Measurements from ENCODE around the gene TMX4. TPM values are rescaled to one million over a fixed set of nuclear protein-coding genes. Genes with fewer than 3 reads are reported as not detected.

TMX4 gene, protein sequence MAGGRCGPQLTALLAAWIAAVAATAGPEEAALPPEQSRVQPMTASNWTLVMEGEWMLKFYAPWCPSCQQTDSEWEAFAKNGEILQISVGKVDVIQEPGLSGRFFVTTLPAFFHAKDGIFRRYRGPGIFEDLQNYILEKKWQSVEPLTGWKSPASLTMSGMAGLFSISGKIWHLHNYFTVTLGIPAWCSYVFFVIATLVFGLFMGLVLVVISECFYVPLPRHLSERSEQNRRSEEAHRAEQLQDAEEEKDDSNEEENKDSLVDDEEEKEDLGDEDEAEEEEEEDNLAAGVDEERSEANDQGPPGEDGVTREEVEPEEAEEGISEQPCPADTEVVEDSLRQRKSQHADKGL
- total RNA-seq (10 to 100 TPM; 44.2 to 69.7 (median 53.3) TPM), total RNA-seq (27.5 to 233 (median 116) reads per million in 29 experiments)
- 57.8 TPM for total RNA-seq (2013)

DNA sequence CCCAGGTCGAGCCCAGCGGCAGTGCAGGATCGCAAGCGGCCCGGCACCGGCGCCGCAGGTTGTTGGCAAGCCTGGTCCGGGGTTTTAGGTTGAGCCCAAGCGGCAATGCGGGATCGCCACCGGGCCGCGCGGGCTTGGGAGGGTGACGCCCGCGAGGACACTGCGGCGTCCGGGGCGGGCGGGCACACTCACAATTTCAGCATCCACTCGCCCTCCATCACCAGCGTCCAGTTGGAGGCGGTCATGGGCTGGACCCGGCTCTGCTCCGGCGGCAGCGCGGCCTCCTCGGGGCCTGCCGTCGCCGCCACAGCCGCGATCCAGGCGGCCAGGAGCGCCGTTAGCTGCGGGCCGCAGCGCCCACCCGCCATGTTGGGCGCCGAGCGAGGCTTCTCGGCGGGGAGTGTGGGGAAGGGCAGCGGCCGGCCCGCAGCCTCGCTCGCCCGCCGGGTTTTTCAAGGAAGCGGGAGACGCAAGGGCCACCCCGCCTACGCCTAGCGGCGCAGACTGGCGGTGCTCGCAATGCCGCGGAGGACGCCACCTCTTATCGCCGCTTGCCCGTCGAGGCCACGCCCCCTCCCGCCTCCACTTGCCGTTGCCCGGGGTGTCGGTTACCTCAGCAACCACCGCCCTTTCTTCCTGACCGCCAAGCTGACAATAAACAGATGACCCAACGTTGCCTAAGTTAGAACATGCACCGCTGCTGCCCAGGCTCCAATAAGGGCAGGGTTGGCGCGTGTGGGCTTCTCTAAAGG, at the start of gene TMX4:
TSS of gene TMX4 (minus strand) at position 516 of the 752 bp plus-strand sequence. CDS start at position 368, 148 bp downstream.
- Histone ChIP-seq H3K27me3 (replicated peaks in 1 of 2; ENCODE audit: control insufficient read depth in 2 of 2, extremely low read depth in 1 of 2, insufficient read depth in 2 of 2, low read length in 1 of 2) (no peaks in the 10 kb centered on the region), H3K4me3 (ENCODE audit: control insufficient read depth in 1 of 2, extremely low read depth in 1 of 2, low read length in 1 of 2) (peak within 1 kb of the TSS; percentile 68 to 82), H3K9me3 (no peaks in the 10 kb centered on the region), H3K27ac (ENCODE audit: low read length) (peak within 1 kb of the TSS; percentile 66), H3K4me1 (ENCODE audit: control insufficient read depth in 1 of 2, extremely low read depth in 1 of 2, insufficient read depth in 2 of 2, low read length in 2 of 2) (peaks cover 11 to 23% of the 10 kb centered on the region in 2 experiments), H3K36me3 (ENCODE audit: control insufficient read depth in 2 of 2, extremely low read depth in 1 of 2, insufficient read depth in 1 of 2, low read length in 1 of 2) (no peaks in the 10 kb centered on the region)
- Mint-ChIP-seq H3K27me3 (no peaks in the 10 kb centered on the region), H3K4me3 (peak within 1 kb of the TSS in 2 of 3 donors; percentile 87 to 95), H3K9me3 (no peaks in the 10 kb centered on the region), H3K36me3 (peaks cover 10% of the 10 kb centered on the region), H3K4me1 (peaks cover 31 to 41% (median 38%) of the 10 kb centered on the region in 3 donors), H3K27ac (peak within 1 kb of the TSS; percentile 88 to 90)
- ChIA-PET POLR2A (no interaction called here), CTCF (interaction anchor here in 1 of 2 donors (1.1 to 3.3 kb wide), 2 partner anchors 19 to 24 kb away, joined by 3 to 13 read pairs; no protein-coding TSS in a partner anchor)
- ATAC-seq (replicated peaks in 1 of 4) (peak; percentile 82 to 85 (median 84)), DNase-seq (peak; percentile 70 to 91 (median 81))
- under 1% methylated on average over 81 of the region's 83 CpGs for WGBS (ENCODE audit: insufficient coverage)

DNA sequence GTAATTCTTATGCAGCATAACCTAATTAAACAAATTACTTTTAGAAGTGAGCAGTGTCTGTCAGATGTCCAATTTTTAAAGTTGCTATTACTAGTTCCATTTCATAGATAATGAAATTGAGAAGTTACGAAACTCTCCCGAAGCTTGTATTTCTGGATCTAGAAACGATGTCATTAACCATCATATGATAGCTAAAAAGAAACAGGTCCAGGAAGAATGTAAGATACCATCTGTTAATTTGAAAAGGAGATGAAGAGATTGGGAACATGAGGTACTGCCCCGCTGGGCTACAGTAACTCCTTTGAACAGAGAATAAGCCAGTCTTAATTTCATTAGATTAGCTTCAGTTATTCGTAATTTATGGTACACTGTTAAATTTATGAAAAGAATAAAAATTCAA, 47.5 kb upstream of the TMX4 start:
- Mint-ChIP-seq H3K4me1 (no peaks in the 10 kb centered on the region), H3K27ac (no peak overlapping the region), H3K9me3 (no peaks in the 10 kb centered on the region), H3K4me3 (no peak overlapping the region), H3K27me3 (peaks cover 15 to 19% of the 10 kb centered on the region in 2 donors), H3K36me3 (no peaks in the 10 kb centered on the region)
- ChIA-PET POLR2A (no interaction called here), CTCF (no interaction called here)
- DNase-seq (no peak), ATAC-seq (replicated peaks in 1 of 4) (no peak)
- Histone ChIP-seq H3K4me3 (ENCODE audit: control insufficient read depth in 1 of 2, extremely low read depth in 1 of 2, low read length in 1 of 2) (no peak overlapping the region), H3K27me3 (replicated peaks in 1 of 2; ENCODE audit: control insufficient read depth in 2 of 2, extremely low read depth in 1 of 2, insufficient read depth in 2 of 2, low read length in 1 of 2) (peaks cover 0 to 4% of the 10 kb centered on the region in 2 experiments), H3K27ac (ENCODE audit: low read length) (no peak overlapping the region), H3K9me3 (no peaks in the 10 kb centered on the region), H3K4me1 (ENCODE audit: control insufficient read depth in 1 of 2, extremely low read depth in 1 of 2, insufficient read depth in 2 of 2, low read length in 2 of 2) (no peaks in the 10 kb centered on the region), H3K36me3 (ENCODE audit: control insufficient read depth in 2 of 2, extremely low read depth in 1 of 2, insufficient read depth in 1 of 2, low read length in 1 of 2) (no peaks in the 10 kb centered on the region)
- WGBS (ENCODE audit: insufficient coverage): no CpG with 5 or more reads among the region's 5 CpGs

DNA sequence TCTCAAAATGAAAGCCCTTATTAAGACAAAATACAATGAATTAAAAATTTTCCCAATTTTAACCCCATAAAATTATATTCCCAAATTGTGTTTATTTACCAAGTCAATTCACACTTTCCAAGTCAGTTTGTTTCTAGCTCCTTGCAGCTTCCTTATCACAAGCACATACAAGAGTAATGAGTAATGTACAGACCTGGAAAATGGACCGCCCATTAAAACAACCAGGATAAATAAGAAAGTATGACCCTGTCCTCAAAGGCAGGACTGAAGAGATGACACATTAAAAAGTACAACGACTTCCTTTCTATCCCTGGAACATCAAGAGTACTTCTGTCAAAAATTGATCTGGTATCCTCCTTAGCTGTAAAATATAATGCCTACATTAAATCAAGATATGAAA, 47.1 kb upstream of the TMX4 start:
- no peaks in the 10 kb centered on the region for H3K9me3 Mint-ChIP-seq
- no peaks in the 10 kb centered on the region for H3K4me1 Mint-ChIP-seq
- POLR2A ChIA-PET: no interaction called here
- H3K4me3 Mint-ChIP-seq: no peak overlapping the region
- H3K4me1 ChIP-seq (ENCODE audit: control insufficient read depth in 1 of 2, extremely low read depth in 1 of 2, insufficient read depth in 2 of 2, low read length in 2 of 2): no peaks in the 10 kb centered on the region
- H3K4me3 ChIP-seq (ENCODE audit: control insufficient read depth in 1 of 2, extremely low read depth in 1 of 2, low read length in 1 of 2): no peak overlapping the region
- H3K27ac ChIP-seq (ENCODE audit: low read length): no peak overlapping the region
- DNase-seq (no peak), ATAC-seq (replicated peaks in 1 of 4) (no peak)
- peaks cover 0 to 4% of the 10 kb centered on the region in 2 experiments for H3K27me3 ChIP-seq (replicated peaks in 1 of 2; ENCODE audit: control insufficient read depth in 2 of 2, extremely low read depth in 1 of 2, insufficient read depth in 2 of 2, low read length in 1 of 2)
- CTCF ChIA-PET: no interaction called here
- no peaks in the 10 kb centered on the region for H3K36me3 ChIP-seq (ENCODE audit: control insufficient read depth in 2 of 2, extremely low read depth in 1 of 2, insufficient read depth in 1 of 2, low read length in 1 of 2)
- H3K27ac Mint-ChIP-seq: no peak overlapping the region
- no CpG with 5 or more reads among the region's 2 CpGs for WGBS (ENCODE audit: insufficient coverage)
- no peaks in the 10 kb centered on the region for H3K36me3 Mint-ChIP-seq
- H3K9me3 ChIP-seq: no peaks in the 10 kb centered on the region
- H3K27me3 Mint-ChIP-seq: peaks cover 15 to 19% of the 10 kb centered on the region in 2 donors

DNA sequence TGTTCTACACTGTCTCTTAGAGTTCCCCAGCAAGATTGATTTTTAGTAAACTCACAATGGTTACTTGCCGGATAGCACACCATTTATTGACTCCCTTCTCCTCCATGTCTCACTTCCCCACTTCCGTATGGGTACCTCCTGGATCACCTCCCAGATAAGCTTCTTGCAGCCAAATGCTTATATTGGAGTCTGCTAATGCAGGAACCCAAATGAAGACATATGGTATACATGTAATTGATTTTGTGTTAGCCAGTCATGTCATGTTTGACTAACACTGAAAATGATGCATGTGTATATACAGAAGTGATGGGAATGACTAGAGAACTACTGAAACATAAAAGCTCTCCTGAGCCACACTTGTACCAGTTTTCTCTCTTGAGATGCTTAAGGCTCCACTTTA, 46.1 kb upstream of the TMX4 start:
- no peaks in the 10 kb centered on the region for H3K4me1 Mint-ChIP-seq
- H3K27ac Mint-ChIP-seq: no peak overlapping the region
- WGBS (ENCODE audit: insufficient coverage): no CpG with 5 or more reads among the region's 2 CpGs
- no peaks in the 10 kb centered on the region for H3K36me3 Mint-ChIP-seq
- peaks cover 15 to 19% of the 10 kb centered on the region in 2 donors for H3K27me3 Mint-ChIP-seq
- H3K27me3 ChIP-seq (replicated peaks in 1 of 2; ENCODE audit: control insufficient read depth in 2 of 2, extremely low read depth in 1 of 2, insufficient read depth in 2 of 2, low read length in 1 of 2): peaks cover 0 to 4% of the 10 kb centered on the region in 2 experiments
- no peak overlapping the region for H3K27ac ChIP-seq (ENCODE audit: low read length)
- no peak for ATAC-seq (replicated peaks in 1 of 4)
- CTCF ChIA-PET: no interaction called here
- H3K36me3 ChIP-seq (ENCODE audit: control insufficient read depth in 2 of 2, extremely low read depth in 1 of 2, insufficient read depth in 1 of 2, low read length in 1 of 2): no peaks in the 10 kb centered on the region
- H3K4me3 ChIP-seq (ENCODE audit: control insufficient read depth in 1 of 2, extremely low read depth in 1 of 2, low read length in 1 of 2): no peak overlapping the region
- H3K9me3 ChIP-seq: no peaks in the 10 kb centered on the region
- H3K9me3 Mint-ChIP-seq: no peaks in the 10 kb centered on the region
- no peak for DNase-seq
- H3K4me1 ChIP-seq (ENCODE audit: control insufficient read depth in 1 of 2, extremely low read depth in 1 of 2, insufficient read depth in 2 of 2, low read length in 2 of 2): no peaks in the 10 kb centered on the region
- POLR2A ChIA-PET: no interaction called here
- no peak overlapping the region for H3K4me3 Mint-ChIP-seq

DNA sequence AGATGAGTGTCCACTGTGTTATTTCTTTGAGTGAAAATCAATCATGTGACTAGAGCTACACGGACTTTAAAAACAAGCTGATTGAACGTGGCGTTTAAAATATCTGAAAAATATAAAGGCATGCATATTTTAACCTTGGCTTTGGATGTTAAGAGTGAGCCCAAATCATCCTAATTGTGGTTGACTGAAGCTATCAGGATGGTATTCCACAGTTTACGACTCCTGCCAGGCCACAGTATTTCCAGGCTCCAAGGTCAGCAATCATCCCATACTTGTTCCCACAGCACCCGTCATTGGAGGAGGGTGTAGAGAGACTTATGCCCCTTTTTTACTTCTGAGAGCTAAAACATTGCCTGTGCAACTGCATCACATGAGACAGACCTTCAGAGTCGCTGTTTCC, 43.2 kb upstream of the TMX4 start:
- DNase-seq (no peak), ATAC-seq (replicated peaks in 1 of 4) (no peak)
- H3K36me3 Mint-ChIP-seq: no peaks in the 10 kb centered on the region
- CTCF ChIA-PET: interaction anchor here (0.6 to 1.0 kb wide), 2 partner anchors 17 to 28 kb away, joined by 3 to 6 read pairs; no protein-coding TSS in a partner anchor
- H3K27me3 Mint-ChIP-seq: peaks cover 14 to 15% of the 10 kb centered on the region in 2 donors
- POLR2A ChIA-PET: interaction anchor here in 1 of 2 donors (0.7 kb wide), 1 partner anchor 250 kb away, joined by 3 read pairs; no protein-coding TSS in a partner anchor
- Histone ChIP-seq H3K4me3 (ENCODE audit: control insufficient read depth in 1 of 2, extremely low read depth in 1 of 2, low read length in 1 of 2) (no peak overlapping the region), H3K36me3 (ENCODE audit: control insufficient read depth in 2 of 2, extremely low read depth in 1 of 2, insufficient read depth in 1 of 2, low read length in 1 of 2) (no peaks in the 10 kb centered on the region), H3K9me3 (no peaks in the 10 kb centered on the region), H3K4me1 (ENCODE audit: control insufficient read depth in 1 of 2, extremely low read depth in 1 of 2, insufficient read depth in 2 of 2, low read length in 2 of 2) (no peaks in the 10 kb centered on the region), H3K27ac (ENCODE audit: low read length) (no peak overlapping the region), H3K27me3 (replicated peaks in 1 of 2; ENCODE audit: control insufficient read depth in 2 of 2, extremely low read depth in 1 of 2, insufficient read depth in 2 of 2, low read length in 1 of 2) (peaks cover 0 to 4% of the 10 kb centered on the region in 2 experiments)
- H3K9me3 Mint-ChIP-seq: no peaks in the 10 kb centered on the region
- no peaks in the 10 kb centered on the region for H3K4me1 Mint-ChIP-seq
- H3K4me3 Mint-ChIP-seq: no peak overlapping the region
- H3K27ac Mint-ChIP-seq: no peak overlapping the region
- WGBS (ENCODE audit: insufficient coverage): 76% methylated on average over 3 of the region's 6 CpGs

DNA sequence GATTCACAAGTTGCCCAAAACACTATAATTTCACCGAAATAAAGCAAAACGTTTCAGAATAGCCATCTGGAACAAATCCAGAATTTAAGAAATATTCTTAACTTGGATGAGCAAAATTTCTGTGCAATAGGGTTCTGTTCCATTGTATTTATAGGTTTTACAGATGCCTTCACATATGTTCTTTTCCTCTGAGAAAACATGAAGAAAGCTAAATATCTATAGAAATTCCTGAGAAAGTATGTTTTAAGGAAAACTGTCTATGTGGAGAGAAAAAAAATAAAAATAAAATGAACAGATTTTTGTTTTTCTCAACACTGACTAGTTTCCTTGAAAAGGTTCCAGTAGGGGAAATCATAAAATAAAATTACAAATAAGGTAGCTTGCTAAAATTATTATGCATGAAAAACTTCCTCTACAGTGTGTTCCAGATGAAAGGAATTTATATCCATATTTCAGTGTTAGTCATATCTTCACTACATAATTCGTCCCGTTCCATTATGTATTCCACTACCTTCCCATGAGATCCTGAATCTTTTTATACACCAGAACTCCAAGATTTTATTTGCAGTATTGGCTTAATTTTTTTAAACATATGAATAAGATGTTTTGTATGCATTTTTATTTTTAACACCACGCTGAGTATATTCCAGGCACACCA, 42.4 kb upstream of the TMX4 start:
- peaks cover 13% of the 10 kb centered on the region in 2 donors for H3K27me3 Mint-ChIP-seq
- no CpG with 5 or more reads among the region's 5 CpGs for whole genome bisulfite sequencing (ENCODE audit: insufficient coverage)

More for the DNA sequence above, 42.4 kb upstream of the TMX4 start:
- Histone ChIP-seq H3K27me3 (replicated peaks in 1 of 2; ENCODE audit: control insufficient read depth in 2 of 2, extremely low read depth in 1 of 2, insufficient read depth in 2 of 2, low read length in 1 of 2) (peaks cover 0 to 4% of the 10 kb centered on the region in 2 experiments), H3K36me3 (ENCODE audit: control insufficient read depth in 2 of 2, extremely low read depth in 1 of 2, insufficient read depth in 1 of 2, low read length in 1 of 2) (no peaks in the 10 kb centered on the region), H3K4me1 (ENCODE audit: control insufficient read depth in 1 of 2, extremely low read depth in 1 of 2, insufficient read depth in 2 of 2, low read length in 2 of 2) (no peaks in the 10 kb centered on the region), H3K27ac (ENCODE audit: low read length) (no peak overlapping the region), H3K4me3 (ENCODE audit: control insufficient read depth in 1 of 2, extremely low read depth in 1 of 2, low read length in 1 of 2) (no peak overlapping the region), H3K9me3 (no peaks in the 10 kb centered on the region)
- POLR2A ChIA-PET: no interaction called here
- no peak overlapping the region for H3K4me3 Mint-ChIP-seq
- no peaks in the 10 kb centered on the region for H3K36me3 Mint-ChIP-seq
- H3K4me1 Mint-ChIP-seq: no peaks in the 10 kb centered on the region
- DNase-seq (no peak), ATAC-seq (replicated peaks in 1 of 4) (no peak)
- H3K27ac Mint-ChIP-seq: no peak overlapping the region
- no peaks in the 10 kb centered on the region for H3K9me3 Mint-ChIP-seq
- CTCF ChIA-PET: interaction anchor here (0.6 to 1.0 kb wide), 4 partner anchors 14 to 29 kb away, joined by 3 to 6 read pairs (median 4); no protein-coding TSS in a partner anchor

Measured in T-cell (primary cell).